GM23338 (cell line): ENCODE measurements around the gene RAD18. TPM values are rescaled to one million over a fixed set of nuclear protein-coding genes. Genes with fewer than 3 reads are reported as not detected.

ENCODE experiments used
- ATAC-seq: fragments of 200-7000 bp; cut with Tn5 transposase; 3 replicates; pipeline ENCODE4 v1.9.1; 2020
- DNase-seq: peaks from one replicate; pipeline ENCODE4 v3.0.0-alpha.2; 2015; ENCODE audit warnings: low spot score
- H2AFZ ChIP-seq: fragments of 200-600 bp; sonication (generic); 2 replicates; pipeline ENCODE4 v1.8.0; 2016; ENCODE audit warnings: antibody characterized with exemption, mild to moderate bottlenecking, moderate library complexity
- H3F3A ChIP-seq: fragments of 200-600 bp; sonication (generic); replicated peaks from 2 replicates; pipeline ENCODE4 v1.8.0; 2017; ENCODE audit warnings: antibody characterized with exemption, mixed run types, low read depth
- H3K27ac ChIP-seq: fragments of 200-600 bp; sonication (generic); 2 replicates; pipeline ENCODE4 v1.6.1; 2016; ENCODE audit warnings: low read depth
- H3K27me3 ChIP-seq: fragments of 200-600 bp; sonication (generic); 2 replicates; pipeline ENCODE4 v1.8.0; 2016; ENCODE audit warnings: mild to moderate bottlenecking, mixed run types, moderate library complexity; ENCODE audit not compliant: insufficient read depth
- H3K36me3 ChIP-seq: fragments of 200-600 bp; sonication (generic); 2 replicates; pipeline ENCODE4 v1.8.0; 2016; ENCODE audit warnings: mild to moderate bottlenecking; ENCODE audit not compliant: insufficient read depth
- H3K4me1 ChIP-seq: fragments of 200-600 bp; sonication (generic); 2 replicates; pipeline ENCODE4 v1.8.0; 2016; ENCODE audit warnings: mild to moderate bottlenecking, moderate library complexity; ENCODE audit not compliant: insufficient read depth
- H3K4me2 ChIP-seq: fragments of 200-600 bp; sonication (generic); 2 replicates; pipeline ENCODE4 v1.7.1; 2017; ENCODE audit warnings: mixed run types
- H3K4me3 ChIP-seq: fragments of 200-600 bp; sonication (generic); 2 replicates; pipeline ENCODE4 v1.6.1; 2016; ENCODE audit warnings: mixed run types
- H3K79me2 ChIP-seq: fragments of 200-600 bp; sonication (generic); replicated peaks from 2 replicates; pipeline ENCODE4 v1.8.0; 2017; ENCODE audit warnings: mild to moderate bottlenecking; ENCODE audit not compliant: insufficient read depth
- H3K9me2 ChIP-seq: fragments of 200-600 bp; sonication (generic); 2 replicates; pipeline ENCODE4 v1.8.0; 2017; ENCODE audit not compliant: insufficient read depth
- H4K20me1 ChIP-seq: fragments of 200-600 bp; sonication (generic); replicated peaks from 2 replicates; pipeline ENCODE4 v1.8.0; 2017; ENCODE audit warnings: mild to moderate bottlenecking; ENCODE audit not compliant: insufficient read depth
- H3K27ac Mint-ChIP-seq: 2 replicates; pipeline ENCODE4 v1.8.0; 2020; ENCODE audit warnings: inconsistent platforms, mild to moderate bottlenecking, moderate library complexity, mixed read lengths
- H3K27me3 Mint-ChIP-seq: 3 replicates; pipeline ENCODE4 v1.8.0; 2022; ENCODE audit warnings: low read depth, mild to moderate bottlenecking, moderate library complexity, mixed read lengths, inconsistent platforms; ENCODE audit not compliant: insufficient read depth, poor library complexity
- H3K36me3 Mint-ChIP-seq: 3 replicates; pipeline ENCODE4 v1.8.0; 2021; ENCODE audit warnings: low read depth, mild to moderate bottlenecking, inconsistent platforms, moderate library complexity, mixed read lengths
- H3K4me1 Mint-ChIP-seq: 3 replicates; pipeline ENCODE4 v1.8.0; 2020; ENCODE audit warnings: mild to moderate bottlenecking, inconsistent platforms, mixed read lengths
- H3K4me3 Mint-ChIP-seq: 3 replicates; pipeline ENCODE4 v1.8.0; 2021; ENCODE audit warnings: moderate library complexity, mild to moderate bottlenecking, inconsistent platforms, mixed read lengths
- H3K9me3 Mint-ChIP-seq: 3 replicates; pipeline ENCODE4 v1.8.0; 2020; ENCODE audit warnings: moderate library complexity, mild to moderate bottlenecking, inconsistent platforms, mixed read lengths
- CREB1 ChIP-seq: fragments of 250-450 bp; sonication (Bioruptor Pico); IDR thresholded peaks from 2 replicates; pipeline ENCODE4 v1.5.0; 2020; ENCODE audit warnings: low read depth, mild to moderate bottlenecking, moderate library complexity
- CTCF ChIP-seq, 2 experiments: fragments of 200-600 bp in 1 of 2; sonication (generic) in 1 of 2; conservative IDR thresholded peaks; 2 replicates each; pipeline versions ENCODE4 v1.5.1 to v1.6.1; 2016 to 2017; ENCODE audit warnings: antibody characterized with exemption in 2 of 2, low read depth in 2 of 2, mild to moderate bottlenecking in 2 of 2, moderate library complexity in 1 of 2
- EZH2 ChIP-seq: fragments of 200-600 bp; sonication (generic); IDR thresholded peaks from one replicate; pipeline ENCODE4 v1.8.0; 2017; ENCODE audit warnings: antibody characterized with exemption, mild to moderate bottlenecking, low read depth; ENCODE audit not compliant: unreplicated experiment
- EZH2phosphoT487 ChIP-seq: fragments of 200-600 bp; sonication (generic); IDR thresholded peaks from one replicate; pipeline ENCODE4 v1.8.1; 2018; ENCODE audit warnings: antibody characterized with exemption; ENCODE audit not compliant: unreplicated experiment
- JUNB ChIP-seq: IDR thresholded peaks from one replicate; pipeline ENCODE4 v1.6.1; 2016; ENCODE audit warnings: antibody characterized with exemption; ENCODE audit not compliant: unreplicated experiment
- NANOG ChIP-seq: IDR thresholded peaks from 2 replicates; pipeline ENCODE4 v1.6.1; 2016; ENCODE audit warnings: antibody characterized with exemption, borderline replicate concordance
- POLR2AphosphoS5 ChIP-seq: IDR thresholded peaks from 2 replicates; pipeline ENCODE4 v1.6.1; 2016; ENCODE audit warnings: antibody characterized with exemption, low read depth
- STAT1 ChIP-seq: IDR thresholded peaks from one replicate; pipeline ENCODE4 v1.6.1; 2016; ENCODE audit warnings: antibody characterized with exemption; ENCODE audit not compliant: unreplicated experiment
- ZNF114 ChIP-seq: fragments of 250-450 bp; sonication (Bioruptor Pico); IDR thresholded peaks from 2 replicates; pipeline ENCODE4 v1.5.0; 2020; ENCODE audit warnings: mild to moderate bottlenecking, moderate library complexity
- ZNF331 ChIP-seq: fragments of 250-450 bp; sonication (Bioruptor Pico); IDR thresholded peaks from 2 replicates; pipeline ENCODE4 v1.5.0; 2020; ENCODE audit warnings: low read depth, mild to moderate bottlenecking, moderate library complexity
- ZNF462 ChIP-seq: fragments of 250-450 bp; sonication (Bioruptor Pico); IDR thresholded peaks from 2 replicates; pipeline ENCODE4 v1.5.0; 2020; ENCODE audit warnings: mild to moderate bottlenecking, moderate library complexity
- polyA plus RNA-seq: library from polyadenylated mRNA; unstranded; fragments of >200 nt; fragmentation: Nextera tagmentation; extraction: Ambion mirVana; gene quantifications from 2 replicates; pipeline ENCODE4 v1.2.1, GENCODE V29; 2016
- total RNA-seq: library from RNA; depleted of rRNA; stranded (reverse); fragments of >200 nt; shearing (Covaris generic); gene quantifications from 2 replicates; pipeline ENCODE4 v1.2.3, GENCODE V29; 2014
- TF ChIP-seq, protein P1 (sequence below): IDR thresholded peaks from 2 replicates; pipeline ENCODE4 v1.6.1; 2016; ENCODE audit warnings: antibody characterized with exemption
- TF ChIP-seq, protein P2 (sequence below): IDR thresholded peaks from one replicate; pipeline ENCODE4 v1.6.1; 2018; ENCODE audit warnings: antibody characterized with exemption; ENCODE audit not compliant: unreplicated experiment

The RAD18 gene
- total and polyA plus RNA-seq, 2 experiments from 2014 or later, result 25.4 to 40.1 TPM

GRCh38 chr3:8871306-8871705 lies 92.0 kb downstream of the RAD18 start:
- H3K79me2 ChIP-seq, result no peaks in the 10 kb centered on the region
- DNase-seq (no peak), ATAC-seq (no peak)
- no peaks in the 10 kb centered on the region for H3K36me3 ChIP-seq
- no peaks in the 10 kb centered on the region for H3K27me3 ChIP-seq
- H3F3A ChIP-seq, result no peaks in the 10 kb centered on the region
- peaks cover 3% of the 10 kb centered on the region; the same call in 2 of the 3 replicates for H3K36me3 Mint-ChIP-seq
- H3K27ac Mint-ChIP-seq, result no peak overlapping the region
- no peaks in the 10 kb centered on the region; the same call in 1 of the 2 replicates for H3K9me2 ChIP-seq
- no peak overlapping the region for H2AFZ ChIP-seq
- H3K4me1 ChIP-seq, result no peaks in the 10 kb centered on the region
- no peak overlapping the region for H3K4me3 ChIP-seq
- H3K4me1 Mint-ChIP-seq, result peaks cover 25% of the 10 kb centered on the region
- no peaks in the 10 kb centered on the region for H3K9me3 Mint-ChIP-seq
- no peaks in the 10 kb centered on the region; the same call in 1 of the 2 replicates for H4K20me1 ChIP-seq
- peaks cover 5% of the 10 kb centered on the region for H3K27me3 Mint-ChIP-seq
- H3K4me2 ChIP-seq, result no peak overlapping the region
- no peak for TF ChIP-seq EZH2
- TF ChIP-seq CTCF (conservative IDR thresholded peaks at IDR 0.05; ENCODE audit: low read depth in 2 of 2), result no peak
- no peak for TF ChIP-seq JUNB
- TF ChIP-seq, protein P1, sequence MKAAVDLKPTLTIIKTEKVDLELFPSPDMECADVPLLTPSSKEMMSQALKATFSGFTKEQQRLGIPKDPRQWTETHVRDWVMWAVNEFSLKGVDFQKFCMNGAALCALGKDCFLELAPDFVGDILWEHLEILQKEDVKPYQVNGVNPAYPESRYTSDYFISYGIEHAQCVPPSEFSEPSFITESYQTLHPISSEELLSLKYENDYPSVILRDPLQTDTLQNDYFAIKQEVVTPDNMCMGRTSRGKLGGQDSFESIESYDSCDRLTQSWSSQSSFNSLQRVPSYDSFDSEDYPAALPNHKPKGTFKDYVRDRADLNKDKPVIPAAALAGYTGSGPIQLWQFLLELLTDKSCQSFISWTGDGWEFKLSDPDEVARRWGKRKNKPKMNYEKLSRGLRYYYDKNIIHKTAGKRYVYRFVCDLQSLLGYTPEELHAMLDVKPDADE, result no peak
- no peak for TF ChIP-seq ZNF331
- TF ChIP-seq EZH2phosphoT487, result no peak
- no peak for TF ChIP-seq NANOG
- TF ChIP-seq STAT1, result no peak
- TF ChIP-seq POLR2AphosphoS5, result no peak
- no peak for TF ChIP-seq ZNF114 (CRISPR knock-in tag)
- TF ChIP-seq, protein P2, sequence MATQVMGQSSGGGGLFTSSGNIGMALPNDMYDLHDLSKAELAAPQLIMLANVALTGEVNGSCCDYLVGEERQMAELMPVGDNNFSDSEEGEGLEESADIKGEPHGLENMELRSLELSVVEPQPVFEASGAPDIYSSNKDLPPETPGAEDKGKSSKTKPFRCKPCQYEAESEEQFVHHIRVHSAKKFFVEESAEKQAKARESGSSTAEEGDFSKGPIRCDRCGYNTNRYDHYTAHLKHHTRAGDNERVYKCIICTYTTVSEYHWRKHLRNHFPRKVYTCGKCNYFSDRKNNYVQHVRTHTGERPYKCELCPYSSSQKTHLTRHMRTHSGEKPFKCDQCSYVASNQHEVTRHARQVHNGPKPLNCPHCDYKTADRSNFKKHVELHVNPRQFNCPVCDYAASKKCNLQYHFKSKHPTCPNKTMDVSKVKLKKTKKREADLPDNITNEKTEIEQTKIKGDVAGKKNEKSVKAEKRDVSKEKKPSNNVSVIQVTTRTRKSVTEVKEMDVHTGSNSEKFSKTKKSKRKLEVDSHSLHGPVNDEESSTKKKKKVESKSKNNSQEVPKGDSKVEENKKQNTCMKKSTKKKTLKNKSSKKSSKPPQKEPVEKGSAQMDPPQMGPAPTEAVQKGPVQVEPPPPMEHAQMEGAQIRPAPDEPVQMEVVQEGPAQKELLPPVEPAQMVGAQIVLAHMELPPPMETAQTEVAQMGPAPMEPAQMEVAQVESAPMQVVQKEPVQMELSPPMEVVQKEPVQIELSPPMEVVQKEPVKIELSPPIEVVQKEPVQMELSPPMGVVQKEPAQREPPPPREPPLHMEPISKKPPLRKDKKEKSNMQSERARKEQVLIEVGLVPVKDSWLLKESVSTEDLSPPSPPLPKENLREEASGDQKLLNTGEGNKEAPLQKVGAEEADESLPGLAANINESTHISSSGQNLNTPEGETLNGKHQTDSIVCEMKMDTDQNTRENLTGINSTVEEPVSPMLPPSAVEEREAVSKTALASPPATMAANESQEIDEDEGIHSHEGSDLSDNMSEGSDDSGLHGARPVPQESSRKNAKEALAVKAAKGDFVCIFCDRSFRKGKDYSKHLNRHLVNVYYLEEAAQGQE, result no peak
- no peak for TF ChIP-seq ZNF462 (CRISPR knock-in tag)
- no peak for TF ChIP-seq CREB1 (CRISPR knock-in tag)
- H3K27ac ChIP-seq, result no peak overlapping the region
- H3K4me3 Mint-ChIP-seq, result no peak overlapping the region
